ENCODE results near the gene KAZN. TPM values are rescaled to one million over a fixed set of nuclear protein-coding genes. Genes with fewer than 3 reads are reported as not detected.

The KAZN gene
- total RNA-seq, 1 donor from 2014 or later: 9.4 TPM

GRCh38 chr1:14677292-14677971 is 78.9 kb downstream of the KAZN start:
- TF ChIP-seq CTCF (IDR thresholded peaks at IDR 0.05; ENCODE audit: insufficient read depth, low read depth, low read length): no peak
- no peak for TF ChIP-seq EZH2 (IDR thresholded peaks at IDR 0.05; ENCODE audit: insufficient read depth, low read length)
- no peak overlapping the region for H3K4me3 Mint-ChIP-seq (ENCODE audit: unreplicated experiment)
- no peak for FAIRE-seq
- peaks cover 21% of the 10 kb centered on the region for H3K9me3 Mint-ChIP-seq (ENCODE audit: unreplicated experiment)
- H3K79me2 ChIP-seq (ENCODE audit: insufficient read depth, low read length): no peaks in the 10 kb centered on the region
- H3K27me3 ChIP-seq (ENCODE audit: insufficient read depth, low read length): no peaks in the 10 kb centered on the region
- no peaks in the 10 kb centered on the region for H3K9me3 ChIP-seq (ENCODE audit: insufficient read depth, low read depth, low read length)
- no peak overlapping the region for H3K27ac Mint-ChIP-seq (ENCODE audit: unreplicated experiment)
- no peak overlapping the region for H3K4me2 ChIP-seq (ENCODE audit: low read length)
- H3K36me3 ChIP-seq (ENCODE audit: insufficient read depth, low read length): no peaks in the 10 kb centered on the region
- no peak overlapping the region for H3K4me3 ChIP-seq (ENCODE audit: insufficient read depth, low read depth, low read length)
- no peak for DNase-seq (ENCODE audit: low read depth)
- no peak overlapping the region for H2AFZ ChIP-seq (ENCODE audit: low read depth, low read length)
- peaks cover 16% of the 10 kb centered on the region for H3K27me3 Mint-ChIP-seq (ENCODE audit: low read depth, unreplicated experiment)
- no peak overlapping the region for H3K27ac ChIP-seq (ENCODE audit: low read depth, low read length)
- no peaks in the 10 kb centered on the region for H3K4me1 ChIP-seq (ENCODE audit: insufficient read depth, low read length)
- H3K36me3 Mint-ChIP-seq (ENCODE audit: low read depth, unreplicated experiment): peaks cover 4% of the 10 kb centered on the region
- no peaks in the 10 kb centered on the region for H3K4me1 Mint-ChIP-seq (ENCODE audit: low read depth, unreplicated experiment)
- H4K20me1 ChIP-seq (ENCODE audit: insufficient read depth, low read length): no peaks in the 10 kb centered on the region
- no peak overlapping the region for H3K9ac ChIP-seq (ENCODE audit: low read length)

- no peak for DNase-seq (ENCODE audit: low read depth)
- Histone ChIP-seq H3K4me3 (ENCODE audit: insufficient read depth, low read depth, low read length) (no peak overlapping the region), H3K9ac (ENCODE audit: low read length) (no peak overlapping the region), H3K36me3 (ENCODE audit: insufficient read depth, low read length) (no peaks in the 10 kb centered on the region), H3K9me3 (ENCODE audit: insufficient read depth, low read depth, low read length) (no peaks in the 10 kb centered on the region), H2AFZ (ENCODE audit: low read depth, low read length) (no peak overlapping the region), H3K27ac (ENCODE audit: low read depth, low read length) (no peak overlapping the region), H3K79me2 (ENCODE audit: insufficient read depth, low read length) (no peaks in the 10 kb centered on the region), H3K4me1 (ENCODE audit: insufficient read depth, low read length) (no peaks in the 10 kb centered on the region), H4K20me1 (ENCODE audit: insufficient read depth, low read length) (no peaks in the 10 kb centered on the region), H3K4me2 (ENCODE audit: low read length) (no peak overlapping the region), H3K27me3 (ENCODE audit: insufficient read depth, low read length) (no peaks in the 10 kb centered on the region)
- Mint-ChIP-seq H3K27me3 (ENCODE audit: low read depth, unreplicated experiment) (peaks cover 15% of the 10 kb centered on the region), H3K9me3 (ENCODE audit: unreplicated experiment) (peaks cover 21% of the 10 kb centered on the region), H3K4me3 (ENCODE audit: unreplicated experiment) (no peak overlapping the region), H3K27ac (ENCODE audit: unreplicated experiment) (no peak overlapping the region), H3K36me3 (ENCODE audit: low read depth, unreplicated experiment) (peaks cover 4% of the 10 kb centered on the region), H3K4me1 (ENCODE audit: low read depth, unreplicated experiment) (no peaks in the 10 kb centered on the region)
- FAIRE-seq: no peak
- TF ChIP-seq CTCF (IDR thresholded peaks at IDR 0.05; ENCODE audit: insufficient read depth, low read depth, low read length): no peak
- no peak for TF ChIP-seq EZH2 (IDR thresholded peaks at IDR 0.05; ENCODE audit: insufficient read depth, low read length)
Measured at GRCh38 chr1:14678011-14678638, 79.6 kb downstream of the KAZN start.
